Epidermal melanocyte (primary cell): ENCODE measurements around the gene ABAT.

Experiments used
- DNase-seq: peaks from one replicate; pipeline ENCODE4 v3.0.0; 2011; ENCODE audit warnings: low spot score; ENCODE audit not compliant: insufficient read length

The ABAT gene

DNA sequence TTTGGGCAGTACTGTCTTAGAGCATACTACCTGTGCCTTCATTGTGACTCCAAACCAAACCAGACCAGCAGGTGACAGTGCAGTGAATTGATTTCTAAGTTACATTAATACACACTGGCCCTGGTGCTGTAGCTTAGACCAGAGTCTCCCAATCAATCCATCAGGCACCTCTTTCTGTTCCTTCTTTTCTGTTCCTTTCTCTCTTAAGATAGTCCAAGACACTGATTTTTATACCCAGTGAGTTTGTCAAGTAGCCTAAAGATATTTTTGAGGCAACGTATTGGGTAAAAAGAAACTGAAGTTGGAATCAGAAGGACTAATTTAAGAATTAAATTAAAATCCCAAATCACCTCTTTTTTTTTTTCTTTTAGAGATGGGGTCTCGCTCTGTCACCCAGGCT is 43.1 kb downstream of the ABAT start:
- no peak for DNase-seq

DNA sequence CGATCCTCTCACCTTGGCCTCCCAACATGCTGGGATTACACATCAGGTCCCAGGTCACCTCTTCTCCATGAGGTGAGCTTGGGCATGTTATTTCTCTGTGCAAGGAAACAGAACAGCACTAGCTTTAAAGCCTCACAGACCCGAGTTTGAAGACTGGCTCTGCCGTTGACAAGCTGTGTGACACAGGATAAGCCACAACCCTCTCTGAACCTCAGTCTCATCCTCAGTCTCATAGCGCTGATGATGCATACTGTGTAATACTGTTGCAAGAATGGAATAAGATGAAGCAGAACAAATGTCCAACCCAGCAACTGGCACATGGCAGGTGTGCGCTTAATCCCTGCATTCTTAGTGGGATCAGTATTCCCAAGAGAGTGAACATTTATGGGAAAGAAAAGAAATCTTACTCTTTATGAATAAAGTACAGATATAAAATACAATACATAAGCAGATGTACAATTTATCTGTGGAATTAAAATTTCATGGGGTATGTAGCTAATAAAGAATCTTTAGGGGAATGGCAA is 43.5 kb downstream of the ABAT start:
- DNase-seq = no peak

DNA sequence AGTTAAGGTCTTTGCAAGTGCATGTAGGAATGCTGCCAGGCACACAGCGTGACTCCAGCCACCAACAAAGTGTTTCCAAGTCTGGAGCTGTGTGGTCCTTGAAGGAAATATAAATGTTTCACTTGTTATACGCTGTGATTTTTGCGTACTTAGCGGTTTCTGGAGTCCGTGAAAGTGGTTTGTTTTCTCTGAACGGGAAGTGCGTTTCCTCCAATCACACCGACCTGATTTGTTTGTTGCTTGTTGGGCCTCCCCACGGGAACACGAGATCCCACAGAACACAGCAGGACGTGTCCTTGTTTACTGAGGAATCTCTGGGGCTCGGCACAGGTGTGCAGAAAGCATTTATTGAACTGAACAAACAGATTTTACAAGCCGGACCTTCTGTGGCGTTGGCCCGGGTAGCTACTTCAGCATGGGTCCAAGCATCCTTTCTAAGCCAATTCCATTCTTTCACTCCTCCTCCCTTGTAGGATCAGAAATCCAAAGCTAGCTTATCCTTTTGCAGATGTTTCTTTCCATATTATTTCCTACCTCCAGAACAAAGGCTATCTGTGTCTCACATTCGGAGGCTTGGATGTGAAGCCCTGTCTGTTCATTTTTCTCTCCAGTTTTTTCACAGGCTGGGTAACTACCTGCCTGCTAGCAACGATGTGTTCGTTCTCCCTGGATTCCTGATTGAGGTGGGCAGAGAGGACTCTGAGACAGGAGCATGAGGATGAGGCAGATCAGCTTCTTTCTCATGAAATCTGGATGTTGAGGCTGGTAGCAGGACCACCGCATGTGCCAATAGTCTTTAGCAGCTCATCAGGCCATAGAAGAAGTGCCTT is 44.6 kb downstream of the ABAT start:
- DNase-seq = no peak

DNA sequence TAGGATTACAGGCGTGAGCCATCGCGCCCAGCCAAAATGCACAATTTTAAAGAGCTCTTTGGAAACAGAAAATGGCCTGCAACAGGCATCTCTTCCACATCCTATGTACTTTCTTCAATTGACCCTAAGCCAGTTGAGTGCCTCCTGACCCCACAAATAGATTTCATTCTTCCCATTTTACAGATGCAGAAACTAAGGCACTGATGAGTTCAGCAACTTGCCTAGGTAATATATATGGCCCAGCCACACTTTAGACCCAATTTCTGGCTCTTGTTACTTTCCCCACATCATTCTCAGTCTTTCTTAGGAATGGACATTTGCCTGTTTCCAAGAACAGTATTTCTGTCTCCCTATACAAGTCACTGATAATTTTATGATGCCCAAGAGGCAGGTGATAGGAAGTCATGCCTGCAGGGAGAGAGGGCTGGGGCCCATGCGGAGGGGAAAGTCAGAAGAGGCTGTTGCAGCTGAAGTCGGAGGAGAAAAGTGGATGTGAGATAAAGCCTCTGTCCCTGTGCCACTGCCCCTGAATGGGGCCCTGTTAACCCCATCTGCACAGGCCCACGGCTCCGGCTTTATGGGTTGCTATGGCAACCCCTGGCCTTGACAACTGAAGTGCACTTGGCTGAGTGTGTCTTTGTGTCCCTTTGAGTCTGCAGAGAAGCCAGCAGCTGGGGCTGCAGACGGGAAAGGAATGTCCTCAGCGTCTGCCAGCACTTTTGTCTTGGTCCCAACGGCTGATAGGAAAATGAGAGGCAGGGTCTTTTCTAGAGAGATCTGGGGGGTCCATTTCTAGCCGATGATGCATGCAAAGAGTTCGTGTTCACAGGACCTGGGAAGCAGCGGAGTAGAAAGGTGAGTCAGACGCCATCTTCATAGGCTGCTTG is 45.9 kb downstream of the ABAT start:
- no peak for DNase-seq

DNA sequence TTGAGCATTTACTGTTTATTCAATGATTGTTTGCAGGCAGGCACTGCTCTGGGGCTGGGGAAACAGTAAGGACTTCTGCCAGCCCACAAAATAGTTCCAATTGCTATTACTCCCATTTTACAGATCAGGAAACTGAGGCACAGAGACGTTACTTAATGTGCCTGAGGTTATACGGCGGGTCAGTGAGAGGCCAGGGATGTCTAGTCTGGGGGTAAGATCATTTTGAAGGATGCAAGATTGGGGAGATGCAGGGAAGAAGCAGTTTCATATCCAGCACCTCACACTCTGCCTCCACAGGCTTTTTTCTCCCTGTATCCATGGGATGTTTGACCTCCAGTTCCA is 46.5 kb downstream of the ABAT start:
- DNase-seq = no peak

DNA sequence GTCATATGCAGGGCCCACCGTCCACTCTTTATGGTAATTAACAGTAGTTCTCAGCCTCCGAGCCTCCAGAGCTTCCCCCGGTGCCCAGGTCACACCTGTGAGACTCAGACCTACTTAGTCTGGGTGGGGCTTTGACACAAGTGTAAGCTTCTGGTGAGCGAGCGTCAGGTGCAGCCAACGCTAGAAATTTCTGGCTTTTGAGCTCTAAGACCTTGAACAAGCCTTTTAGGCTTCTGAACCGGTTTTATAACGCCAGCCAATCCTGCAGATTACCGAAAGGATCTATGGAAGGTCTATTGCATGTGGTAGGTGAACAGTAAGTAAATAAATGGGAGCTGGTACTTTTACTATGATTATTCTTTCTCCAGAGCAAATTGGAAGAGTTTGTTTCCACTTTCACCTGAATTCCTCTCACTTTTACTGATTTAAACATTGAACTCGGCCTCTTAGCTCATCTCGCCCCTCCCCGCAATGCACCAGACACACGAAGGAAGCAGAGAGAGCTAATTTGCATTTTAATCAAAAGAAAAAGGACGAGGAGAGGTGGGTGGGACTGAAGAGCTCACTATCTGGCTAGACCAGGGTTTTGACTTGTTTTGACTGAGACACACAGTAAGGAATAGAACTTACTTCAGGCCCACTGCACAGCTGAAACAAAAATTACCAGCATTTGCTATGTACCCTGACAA is 47.1 kb downstream of the ABAT start:
- DNase-seq = no peak

DNA sequence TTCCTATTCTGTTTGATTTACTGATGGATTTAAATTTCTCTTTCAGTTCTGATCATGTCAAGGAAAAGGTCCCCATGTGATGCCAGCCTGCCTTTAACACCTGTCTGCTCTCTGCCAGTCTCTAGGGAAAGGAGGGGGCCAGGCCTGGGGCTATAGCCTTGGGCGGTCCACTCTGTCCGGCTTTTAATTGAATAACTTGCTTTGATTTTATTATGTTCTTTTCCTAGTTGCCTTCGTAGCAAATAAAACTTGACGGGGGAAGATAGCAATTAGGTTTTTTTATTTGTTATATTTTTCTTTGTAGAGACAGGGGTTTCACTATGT is 47.6 kb downstream of the ABAT start:
- DNase-seq = no peak

DNA sequence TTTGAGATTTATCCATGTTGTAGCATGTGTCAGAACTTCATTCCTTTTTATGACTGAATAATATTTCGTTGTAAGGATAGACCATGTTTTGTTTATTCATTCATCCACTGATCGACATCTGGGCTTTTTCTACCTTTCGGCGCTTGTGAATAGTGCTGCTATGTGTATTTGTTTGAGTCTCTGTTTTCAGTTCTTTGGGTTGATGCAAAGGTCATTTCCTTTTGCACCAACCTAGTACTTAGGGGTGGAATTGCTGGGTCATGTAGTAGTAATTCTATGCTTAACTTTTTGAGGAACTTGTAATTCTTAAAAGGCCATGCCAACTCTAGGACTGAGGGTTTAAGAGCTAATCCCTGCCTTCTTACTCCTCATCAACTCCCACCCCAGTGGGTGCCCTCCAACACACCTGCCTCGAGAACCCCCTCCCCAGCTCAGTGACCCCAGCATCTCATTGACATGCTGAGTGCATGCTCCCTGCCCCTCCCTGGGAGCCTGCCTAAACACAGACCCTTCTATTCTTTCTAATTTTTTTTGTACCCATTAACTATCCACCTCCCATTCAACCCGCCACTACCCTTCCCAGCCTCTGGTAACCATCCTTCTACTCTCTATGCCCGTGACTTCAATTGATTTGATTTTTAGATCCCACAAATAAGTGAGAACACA is 51.2 kb downstream of the ABAT start:
- no peak for DNase-seq

DNA sequence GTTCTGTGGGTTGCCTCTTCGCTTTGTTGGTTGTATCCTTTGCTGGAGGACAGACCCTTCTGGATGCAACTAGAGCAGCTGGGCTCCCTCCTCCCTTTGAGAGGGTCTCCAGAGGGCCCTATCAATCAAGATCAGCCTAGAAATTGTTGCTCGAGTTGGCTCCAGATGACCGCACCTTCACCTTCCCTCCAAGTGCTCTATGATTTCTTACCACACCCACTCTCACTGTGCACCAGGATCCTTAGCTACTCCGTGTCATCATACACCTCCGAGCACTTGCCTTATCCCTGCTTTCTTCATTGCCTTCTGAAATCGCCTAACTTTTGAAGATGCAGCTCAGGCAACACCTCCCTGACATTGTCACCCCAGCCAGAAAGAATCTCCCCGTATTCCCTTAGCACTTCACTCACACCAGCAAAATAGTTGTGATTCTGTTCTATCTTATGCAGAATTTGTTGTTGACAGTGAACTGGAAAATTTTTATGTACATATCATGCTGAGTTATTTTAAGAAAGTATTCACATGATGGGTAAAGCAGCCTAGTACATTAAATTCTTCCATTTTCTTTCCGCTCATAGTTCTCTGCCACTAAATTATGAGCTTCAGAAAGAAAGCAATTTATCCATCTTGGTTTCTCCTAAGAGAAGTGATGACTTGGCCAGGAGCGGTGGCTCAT is 52.9 kb downstream of the ABAT start:
- DNase-seq = no peak

DNA sequence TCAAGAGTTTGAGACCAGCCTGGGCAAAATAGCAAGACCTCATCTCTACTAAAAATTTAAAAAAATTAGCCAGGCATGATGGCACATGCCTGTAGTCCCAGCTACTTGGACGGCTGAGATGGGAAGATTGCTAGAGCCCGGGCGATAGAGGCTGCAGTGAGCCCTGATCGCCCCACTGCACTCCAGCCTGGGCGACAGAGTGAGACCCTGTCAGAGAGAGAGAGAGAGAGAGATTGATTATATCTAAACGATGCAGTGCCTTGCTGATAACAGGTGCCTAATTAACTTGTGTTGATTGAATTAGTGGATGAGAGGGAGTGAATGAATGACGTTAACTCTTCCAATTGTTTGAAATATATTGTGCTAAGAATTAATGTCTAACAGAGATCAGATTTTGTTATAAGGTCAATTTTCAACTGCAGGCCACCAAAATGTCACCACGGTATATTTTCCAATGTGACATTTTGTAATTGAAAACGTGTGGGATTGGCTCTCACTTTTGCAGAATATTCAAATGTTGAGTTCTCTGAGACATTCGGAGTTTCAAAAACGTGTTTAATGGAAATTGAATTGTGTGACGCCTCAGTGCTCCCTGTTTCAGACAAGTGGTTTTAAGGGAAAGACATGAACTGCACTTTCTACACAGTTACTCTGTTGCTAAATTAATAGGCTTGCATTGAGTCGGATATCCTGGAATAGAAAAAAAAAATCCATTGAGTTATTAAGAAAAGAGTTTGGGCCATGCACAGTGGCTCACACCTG is 53.6 kb downstream of the ABAT start:
- no peak for DNase-seq

DNA sequence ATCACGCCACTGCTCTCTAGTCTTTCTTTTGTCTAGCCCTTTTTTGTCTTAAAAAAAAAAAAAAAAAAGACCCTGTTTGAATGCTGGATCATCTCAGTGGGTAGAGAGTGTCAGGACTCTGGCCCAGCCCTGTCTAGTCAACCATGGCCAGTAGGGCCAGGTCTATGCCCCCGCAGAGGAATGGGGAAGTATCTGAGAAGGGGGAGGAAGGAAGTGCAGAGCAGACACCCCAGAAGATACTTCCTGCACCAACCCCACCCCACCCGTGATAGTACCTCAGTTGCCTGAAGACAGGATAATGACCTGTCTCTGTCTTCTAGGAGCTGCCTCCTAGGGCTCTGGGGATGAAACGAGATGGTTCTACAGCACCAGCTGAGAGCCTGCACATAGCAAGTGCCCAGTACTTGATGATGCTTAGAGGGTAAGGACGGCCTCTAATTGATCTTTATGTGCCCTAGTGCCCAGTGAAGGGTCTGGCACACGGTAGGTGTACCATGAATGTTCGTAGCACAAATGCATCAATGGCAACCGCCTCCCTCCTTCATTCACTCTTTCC is 55.4 kb downstream of the ABAT start:
- DNase-seq = no peak

DNA sequence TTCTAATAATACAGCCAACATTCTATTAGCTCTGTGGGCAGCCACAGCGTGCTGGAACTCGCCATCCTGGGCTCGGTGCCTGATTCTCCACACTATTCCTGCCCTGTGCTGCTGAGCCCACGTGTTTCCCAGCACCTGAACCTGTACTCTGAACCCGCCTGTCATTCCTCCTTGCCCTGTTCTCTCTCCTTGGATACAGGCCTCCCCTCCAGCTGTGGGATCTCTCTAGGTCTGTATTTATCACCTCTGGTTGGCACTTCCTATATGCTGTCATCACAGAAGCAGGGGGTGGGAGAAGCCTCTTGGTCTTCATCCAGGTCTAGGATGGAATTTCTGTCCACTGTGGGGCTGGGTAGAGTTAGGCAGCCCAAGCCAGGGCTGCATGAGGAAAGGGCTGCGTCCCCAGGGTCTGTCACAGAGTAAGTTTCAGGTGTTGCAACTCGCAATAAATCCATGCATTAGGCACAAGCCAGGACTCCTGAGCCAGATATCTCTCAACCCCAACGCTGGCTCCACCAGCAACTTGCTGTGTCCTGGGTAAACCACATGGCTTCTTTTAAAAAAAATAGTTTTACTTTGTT is 56.0 kb downstream of the ABAT start:
- DNase-seq = no peak

DNA sequence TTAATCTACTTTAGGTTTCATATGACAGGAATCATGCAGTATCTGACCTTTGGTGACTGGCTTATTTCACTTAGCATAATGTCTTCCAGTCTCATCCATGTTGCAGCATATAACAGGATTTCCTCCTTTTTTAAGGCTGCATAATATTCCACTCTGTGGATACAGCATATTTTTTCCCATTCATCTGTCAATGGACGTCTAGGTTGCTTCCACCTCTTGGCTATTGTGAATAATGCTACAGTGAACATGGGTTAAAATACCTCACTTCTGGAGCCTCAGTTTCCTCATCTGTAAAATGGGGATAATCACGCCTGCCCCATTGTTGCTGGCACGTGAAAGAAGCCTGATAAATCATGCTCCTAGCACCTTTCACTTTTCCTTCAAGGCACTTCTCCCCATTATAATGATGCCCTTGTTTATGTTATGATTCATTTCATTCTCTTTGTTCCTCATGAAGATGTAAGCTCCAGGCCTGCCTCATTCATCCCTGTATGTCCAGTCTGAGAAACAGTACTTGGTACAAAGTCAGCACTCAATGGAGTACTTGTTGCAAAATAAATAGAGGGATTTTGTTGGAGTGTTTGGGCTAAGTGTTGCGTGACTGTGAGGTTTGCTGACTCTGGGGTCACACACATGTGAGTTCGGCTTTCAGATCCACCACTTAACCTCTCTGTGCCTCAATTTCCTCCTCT is 59.6 kb downstream of the ABAT start:
- no peak for DNase-seq

DNA sequence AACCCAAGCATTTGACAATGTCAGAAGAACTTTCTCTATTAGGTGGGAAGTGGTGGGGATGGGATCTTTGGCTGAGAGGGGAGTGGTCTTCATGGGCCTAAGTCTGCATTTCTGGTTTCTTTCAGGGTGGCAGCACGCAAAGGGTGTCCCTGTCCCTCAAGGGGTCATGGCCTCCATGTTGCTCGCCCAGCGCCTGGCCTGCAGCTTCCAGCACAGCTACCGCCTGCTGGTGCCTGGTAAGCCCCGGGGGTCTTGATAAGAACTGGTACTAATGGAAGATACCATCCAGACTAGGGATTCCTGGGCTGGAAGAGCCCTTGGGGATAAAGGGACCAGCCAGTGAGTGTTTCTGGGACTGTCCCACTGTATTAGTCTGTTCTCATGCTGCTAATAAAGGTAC is 61.2 kb downstream of the ABAT start:
- no peak for DNase-seq

DNA sequence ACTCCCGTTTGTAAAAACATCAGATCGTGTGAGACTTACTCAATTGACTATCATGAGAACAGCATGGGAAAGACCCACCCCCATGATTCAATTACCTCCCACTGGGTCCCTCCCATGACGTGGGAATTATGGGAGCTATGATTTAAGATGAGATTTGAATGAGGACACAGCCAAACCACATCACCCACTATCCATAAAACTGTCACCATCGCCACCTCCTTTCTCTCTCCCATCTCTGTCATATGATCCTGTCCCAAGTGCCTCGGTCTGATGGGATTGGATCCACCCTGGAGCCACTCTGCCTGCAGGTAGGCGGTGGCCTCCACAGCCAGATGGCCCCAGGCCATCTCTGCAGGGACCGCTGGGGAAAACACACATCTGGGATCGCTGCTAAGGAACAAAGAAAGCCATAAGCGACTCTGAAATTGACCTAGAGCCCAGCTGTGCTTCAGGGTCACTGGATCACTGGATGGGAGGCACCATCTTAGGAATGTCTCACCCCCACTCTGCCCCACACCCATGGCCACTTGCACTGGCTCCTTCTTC is 61.8 kb downstream of the ABAT start:
- DNase-seq = no peak

DNA sequence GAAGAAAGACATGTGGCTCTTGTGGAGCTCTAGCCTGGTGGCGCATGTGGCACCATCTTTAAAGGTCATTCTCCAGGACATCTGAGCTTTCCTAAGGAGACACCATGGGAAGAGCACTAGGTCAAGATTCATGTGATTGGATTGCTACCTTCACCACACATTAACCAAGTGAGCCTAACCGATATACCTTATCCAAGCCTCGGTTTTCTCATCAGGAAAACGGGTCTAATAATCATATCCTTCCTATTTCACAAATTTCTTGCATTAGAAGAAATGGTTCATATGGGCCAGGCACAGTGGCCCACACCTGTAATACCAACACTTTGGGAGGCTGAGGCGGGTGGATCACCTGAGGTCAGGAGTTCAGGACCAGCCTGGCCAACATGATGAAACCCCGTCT is 64.7 kb downstream of the ABAT start:
- no peak for DNase-seq

DNA sequence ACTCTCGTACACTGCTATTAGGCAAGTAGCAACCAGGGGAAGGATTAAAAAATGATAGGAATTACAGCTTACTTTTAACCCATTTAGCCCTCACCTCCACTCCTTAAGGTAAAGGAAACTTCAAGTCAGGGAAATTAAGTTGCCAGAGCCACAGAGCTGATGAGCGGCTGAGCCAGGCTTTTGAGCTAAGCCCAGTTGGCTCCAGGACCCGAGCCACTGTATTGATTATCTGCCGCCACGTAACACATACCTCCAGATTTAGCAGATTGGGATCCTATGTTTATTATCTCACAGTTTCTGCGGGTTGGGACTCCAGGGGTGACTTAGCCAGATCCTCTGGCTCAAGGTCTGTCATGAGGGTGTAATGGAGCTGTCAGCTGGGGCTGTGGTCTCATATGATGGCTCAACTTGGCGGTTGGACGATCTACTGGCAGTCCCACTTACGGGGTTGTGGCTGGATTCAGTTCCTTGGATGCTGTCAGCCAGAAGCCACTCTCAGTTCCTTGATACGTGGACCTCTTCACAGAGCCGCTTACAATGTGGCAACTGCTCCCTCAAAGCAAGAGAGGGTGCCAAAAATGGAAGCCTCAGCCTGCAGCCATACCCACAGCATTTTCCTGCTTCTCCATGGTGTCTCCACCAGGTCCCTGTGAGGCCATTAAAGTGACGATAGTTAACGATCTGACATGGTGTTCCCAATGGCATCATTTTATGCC is 65.7 kb downstream of the ABAT start:
- DNase-seq = no peak

DNA sequence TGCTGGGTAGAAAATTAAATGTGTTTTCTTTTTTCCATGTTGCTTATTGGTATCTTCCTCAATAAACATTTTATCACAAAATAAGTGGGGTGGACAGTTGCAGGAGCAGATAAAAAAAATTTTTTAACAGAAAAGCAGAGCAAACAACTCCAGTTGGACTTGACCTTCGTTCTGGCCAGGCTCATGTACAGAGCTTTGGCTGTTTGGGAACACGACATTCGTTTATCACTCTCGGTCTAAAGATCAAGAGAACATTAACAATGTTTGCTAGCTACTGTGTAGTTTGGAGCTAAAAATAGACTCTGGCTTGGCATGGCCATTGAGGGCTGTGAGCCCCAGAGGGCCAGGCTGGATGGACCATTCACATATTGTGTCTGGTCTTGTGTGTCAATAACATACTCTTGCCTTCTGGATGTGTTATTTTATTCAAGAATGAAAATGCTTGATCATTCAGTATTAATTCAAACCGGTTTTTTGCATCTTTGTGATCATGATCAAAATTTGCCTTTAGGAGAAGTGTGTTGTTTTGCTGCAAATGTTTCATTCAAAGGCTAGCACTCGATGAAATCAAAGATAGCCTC is 66.4 kb downstream of the ABAT start:
- DNase-seq = no peak
